Mesenchymal stem cell (in vitro differentiated cells and primary cell): ENCODE measurements around the gene NDUFB7.
A peak's percentile ranks its signal among the peaks of the same experiment; 100 is the strongest.

ENCODE experiments used
- DNase-seq: peaks from one replicate; pipeline ENCODE4 v3.0.0-alpha.2; 2013
- H2AFZ ChIP-seq: one replicate; pipeline ENCODE4 v1.6.1; 2013; ENCODE audit warnings: low read depth, mild to moderate bottlenecking, control low read depth, inconsistent platforms, low read length, moderate library complexity
- H2AK5ac ChIP-seq: 2 replicates; pipeline ENCODE4 v1.6.1; 2013; ENCODE audit warnings: low read length, moderate library complexity, mild to moderate bottlenecking, inconsistent platforms; ENCODE audit not compliant: severe bottlenecking
- H2BK120ac ChIP-seq: one replicate; pipeline ENCODE4 v1.6.1; 2013; ENCODE audit warnings: low read depth, mild to moderate bottlenecking, inconsistent platforms, low read length, moderate library complexity
- H2BK12ac ChIP-seq, 2 experiments: one replicate each; pipeline ENCODE4 v1.6.1; 2013; ENCODE audit warnings: inconsistent platforms in 2 of 2, low read length in 2 of 2, mild to moderate bottlenecking in 2 of 2, moderate library complexity in 2 of 2, control low read depth in 1 of 2
- H2BK15ac ChIP-seq: one replicate; pipeline ENCODE4 v1.6.1; 2013; ENCODE audit warnings: mild to moderate bottlenecking, low read depth, inconsistent platforms; ENCODE audit not compliant: poor library complexity, severe bottlenecking
- H2BK5ac ChIP-seq: 2 replicates; pipeline ENCODE4 v1.6.1; 2013; ENCODE audit warnings: low read depth, mild to moderate bottlenecking, low read length, control low read depth, inconsistent platforms; ENCODE audit not compliant: poor library complexity, severe bottlenecking
- H3K14ac ChIP-seq, 2 experiments: one replicate each; pipeline ENCODE4 v1.6.1; 2013; ENCODE audit warnings: inconsistent platforms in 2 of 2, low read length in 2 of 2, control low read depth in 1 of 2, mild to moderate bottlenecking in 1 of 2, moderate library complexity in 1 of 2
- H3K18ac ChIP-seq, 2 experiments: one replicate each; pipeline ENCODE4 v1.6.1; 2013; ENCODE audit warnings: inconsistent platforms in 2 of 2, low read length in 2 of 2, control low read depth in 1 of 2, low read depth in 1 of 2, mild to moderate bottlenecking in 1 of 2
- H3K23ac ChIP-seq, 2 experiments: one replicate each; pipeline ENCODE4 v1.6.1; 2013; ENCODE audit warnings: inconsistent platforms in 2 of 2, low read length in 2 of 2, mild to moderate bottlenecking in 2 of 2, moderate library complexity in 2 of 2, control low read depth in 1 of 2
- H3K27ac ChIP-seq: 2 replicates; pipeline ENCODE4 v1.5.1; 2013; ENCODE audit warnings: mild to moderate bottlenecking, moderate library complexity, low read length, control low read depth, inconsistent platforms; ENCODE audit not compliant: poor library complexity, severe bottlenecking
- H3K27me3 ChIP-seq, 2 experiments: 2 replicates each; pipeline versions ENCODE4 v1.6.1 to v1.7.0; 2013; ENCODE audit warnings: low read length in 2 of 2, mild to moderate bottlenecking in 2 of 2, moderate library complexity in 2 of 2, control low read depth in 1 of 2, inconsistent platforms in 1 of 2; ENCODE audit not compliant: control insufficient read depth in 1 of 2, insufficient read depth in 1 of 2
- H3K36me3 ChIP-seq, 2 experiments: 2 replicates each; pipeline versions ENCODE4 v1.6.1 to v1.7.0; 2013; ENCODE audit warnings: low read length in 2 of 2, control low read depth in 1 of 2, inconsistent platforms in 1 of 2, low read depth in 1 of 2, mild to moderate bottlenecking in 1 of 2; ENCODE audit not compliant: insufficient read depth in 2 of 2, control insufficient read depth in 1 of 2
- H3K4ac ChIP-seq, 2 experiments: one replicate each; pipeline ENCODE4 v1.6.1; 2013; ENCODE audit warnings: inconsistent platforms in 2 of 2, low read length in 2 of 2, mild to moderate bottlenecking in 2 of 2, moderate library complexity in 2 of 2, control low read depth in 1 of 2, low read depth in 1 of 2
- H3K4me1 ChIP-seq: 2 replicates; pipeline ENCODE4 v1.6.1; 2013; ENCODE audit warnings: low read depth, low read length, control low read depth; ENCODE audit not compliant: control insufficient read depth, insufficient read depth
- H3K4me2 ChIP-seq: 2 replicates; pipeline ENCODE4 v1.6.1; 2013; ENCODE audit warnings: low read length, mild to moderate bottlenecking, inconsistent platforms; ENCODE audit not compliant: poor library complexity, severe bottlenecking
- H3K4me3 ChIP-seq, 2 experiments: 2 replicates each; pipeline versions ENCODE4 v1.5.1 to v1.7.0; 2013; ENCODE audit warnings: low read length in 2 of 2, mild to moderate bottlenecking in 2 of 2, control low read depth in 1 of 2, low read depth in 1 of 2; ENCODE audit not compliant: insufficient read depth in 1 of 2
- H3K79me1 ChIP-seq: replicated peaks from 2 replicates; pipeline ENCODE4 v1.6.1; 2013; ENCODE audit warnings: mild to moderate bottlenecking, control low read depth, low read length, inconsistent platforms; ENCODE audit not compliant: poor library complexity, severe bottlenecking
- H3K9ac ChIP-seq: 2 replicates; pipeline ENCODE4 v1.7.0; 2013; ENCODE audit warnings: mild to moderate bottlenecking, low read length, moderate library complexity
- H3K9me3 ChIP-seq: 2 replicates; pipeline ENCODE4 v1.7.0; 2013; ENCODE audit warnings: mild to moderate bottlenecking, low read length; ENCODE audit not compliant: control insufficient read depth
- H4K8ac ChIP-seq: one replicate; pipeline ENCODE4 v1.6.1; 2013; ENCODE audit warnings: inconsistent platforms, mild to moderate bottlenecking, low read length, moderate library complexity
- H4K91ac ChIP-seq: one replicate; pipeline ENCODE4 v1.6.1; 2013; ENCODE audit warnings: mild to moderate bottlenecking, low read length, inconsistent platforms
- WGBS: methylation state at CpG from one replicate; pipeline ENCODE4 v1.1.7; 2013; ENCODE audit warnings: mixed read lengths; 5-methylcytosine and 5-hydroxymethylcytosine counted together

The NDUFB7 gene

DNA sequence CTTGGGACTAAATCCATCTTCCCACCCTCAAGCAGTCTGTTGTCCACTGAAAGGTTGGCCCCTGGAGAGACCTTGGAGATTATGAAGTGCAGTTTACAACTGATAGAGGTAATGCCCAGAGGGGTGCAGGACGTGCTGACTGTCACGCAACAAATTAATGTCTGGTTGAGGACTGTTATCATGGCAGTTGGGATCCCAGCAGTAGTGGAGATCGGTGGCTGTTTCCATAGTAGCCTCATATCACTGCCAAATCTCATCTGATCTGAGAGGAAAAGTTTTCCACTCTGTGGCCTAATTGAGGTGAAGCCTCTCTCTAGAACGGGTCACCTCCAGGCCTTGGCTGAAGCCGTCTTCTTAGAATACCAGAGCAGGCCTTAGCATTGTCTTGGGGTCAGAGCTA lies 38.4 kb downstream of the NDUFB7 start:
- Histone ChIP-seq H3K4ac (no peak overlapping the region), H2BK120ac (no peak overlapping the region), H4K8ac (no peak overlapping the region), H3K4me3 (no peak overlapping the region), H3K27ac (no peak overlapping the region), H3K4me2 (no peak overlapping the region), H2BK12ac (no peak overlapping the region), H2BK15ac (no peak overlapping the region), H3K36me3 (peaks cover 0 to 5% of the 10 kb centered on the region in 2 experiments), H3K79me1 (peaks cover 31% of the 10 kb centered on the region), H2AFZ (no peak overlapping the region), H2BK5ac (no peak overlapping the region), H3K9ac (no peak overlapping the region), H3K14ac (no peak overlapping the region), H2AK5ac (no peak overlapping the region), H3K4me1 (peaks cover 23% of the 10 kb centered on the region), H3K9me3 (no peaks in the 10 kb centered on the region), H4K91ac (no peak overlapping the region), H3K27me3 (no peaks in the 10 kb centered on the region), H3K23ac (no peak overlapping the region), H3K18ac (no peak overlapping the region)
- WGBS, result 94% methylated on average over 4 of the region's 5 CpGs
- no peak for DNase-seq

DNA sequence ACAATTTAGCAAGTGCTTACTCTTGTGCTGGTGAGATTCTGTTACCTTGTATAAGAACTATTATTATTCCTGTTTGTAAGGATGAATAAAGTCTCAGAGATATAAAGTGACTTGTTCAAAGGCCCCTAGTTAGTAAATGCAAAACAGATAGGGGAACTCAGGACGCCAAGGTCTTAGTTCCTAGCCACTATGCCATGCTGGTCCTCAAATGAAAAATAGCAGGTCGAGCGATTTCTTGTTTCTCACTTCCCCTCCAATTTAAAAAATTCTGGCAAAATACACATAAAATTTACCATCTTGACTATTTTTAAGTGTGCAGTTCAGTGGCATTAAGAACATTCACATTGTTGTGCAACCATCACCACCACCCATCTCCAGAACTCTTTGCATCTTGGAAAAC lies 41.4 kb downstream of the NDUFB7 start:
- no peak overlapping the region for H2BK120ac ChIP-seq
- H2AK5ac ChIP-seq, result no peak overlapping the region
- H3K23ac ChIP-seq, result no peak overlapping the region
- no peak overlapping the region for H3K4ac ChIP-seq
- no peak for DNase-seq
- H3K18ac ChIP-seq, result no peak overlapping the region
- H3K4me1 ChIP-seq, result peaks cover 18% of the 10 kb centered on the region
- H3K4me2 ChIP-seq, result peak overlapping the region; percentile 30
- H3K14ac ChIP-seq, result no peak overlapping the region
- no peaks in the 10 kb centered on the region for H3K9me3 ChIP-seq
- no peak overlapping the region for H2BK5ac ChIP-seq
- H3K36me3 ChIP-seq, result peaks cover 0 to 5% of the 10 kb centered on the region in 2 experiments
- H3K27ac ChIP-seq, result no peak overlapping the region
- peaks cover 20% of the 10 kb centered on the region for H3K79me1 ChIP-seq
- peak overlapping the region; percentile 92 for H3K9ac ChIP-seq
- H2AFZ ChIP-seq, result no peak overlapping the region
- H3K4me3 ChIP-seq, result peak overlapping the region in 1 of 2 experiments; percentile 96
- 83% methylated on average over 3 of the region's 3 CpGs for WGBS
- H2BK15ac ChIP-seq, result no peak overlapping the region
- H3K27me3 ChIP-seq, result no peaks in the 10 kb centered on the region
- no peak overlapping the region for H4K8ac ChIP-seq
- no peak overlapping the region for H2BK12ac ChIP-seq
- no peak overlapping the region for H4K91ac ChIP-seq

DNA sequence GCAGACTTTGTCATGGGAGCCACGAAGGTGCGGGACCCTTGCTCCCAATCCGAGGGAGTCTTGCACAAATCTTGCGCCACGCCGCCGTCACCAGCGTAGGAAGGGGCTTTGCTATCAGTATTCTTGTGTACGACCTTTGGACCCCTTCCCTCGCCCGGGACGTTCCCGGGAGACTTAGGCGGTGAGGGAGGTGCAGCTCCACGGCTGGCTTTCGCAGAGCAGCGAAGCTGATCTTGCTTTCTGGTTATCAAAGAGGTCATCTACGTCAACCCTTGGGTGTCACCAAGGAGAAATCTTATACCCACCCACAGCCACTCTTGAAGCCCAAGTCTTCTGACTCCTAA lies 41.9 kb downstream of the NDUFB7 start:
- Histone ChIP-seq H3K4me1 (peaks cover 18% of the 10 kb centered on the region), H3K23ac (peak overlapping the region in 1 of 2 experiments; percentile 66), H2BK120ac (peak overlapping the region; percentile 19), H2BK5ac (no peak overlapping the region), H4K8ac (peak overlapping the region; percentile 95), H3K4me2 (peak overlapping the region; percentile 98), H2BK15ac (no peak overlapping the region), H3K9ac (peak overlapping the region; percentile 92), H3K79me1 (peaks cover 20% of the 10 kb centered on the region), H2BK12ac (no peak overlapping the region), H4K91ac (peak overlapping the region; percentile 61), H3K27me3 (no peaks in the 10 kb centered on the region), H2AFZ (peak overlapping the region; percentile 55), H3K14ac (peak overlapping the region; percentile 57 to 95), H2AK5ac (no peak overlapping the region), H3K4ac (peak overlapping the region in 1 of 2 experiments; percentile 87), H3K18ac (peak overlapping the region; percentile 80 to 88), H3K36me3 (peaks cover 0 to 4% of the 10 kb centered on the region in 2 experiments), H3K4me3 (peak overlapping the region; percentile 84 to 96), H3K27ac (peak overlapping the region; percentile 93), H3K9me3 (no peaks in the 10 kb centered on the region)
- 1% methylated on average over 18 of the region's 18 CpGs for WGBS
- no peak for DNase-seq

DNA sequence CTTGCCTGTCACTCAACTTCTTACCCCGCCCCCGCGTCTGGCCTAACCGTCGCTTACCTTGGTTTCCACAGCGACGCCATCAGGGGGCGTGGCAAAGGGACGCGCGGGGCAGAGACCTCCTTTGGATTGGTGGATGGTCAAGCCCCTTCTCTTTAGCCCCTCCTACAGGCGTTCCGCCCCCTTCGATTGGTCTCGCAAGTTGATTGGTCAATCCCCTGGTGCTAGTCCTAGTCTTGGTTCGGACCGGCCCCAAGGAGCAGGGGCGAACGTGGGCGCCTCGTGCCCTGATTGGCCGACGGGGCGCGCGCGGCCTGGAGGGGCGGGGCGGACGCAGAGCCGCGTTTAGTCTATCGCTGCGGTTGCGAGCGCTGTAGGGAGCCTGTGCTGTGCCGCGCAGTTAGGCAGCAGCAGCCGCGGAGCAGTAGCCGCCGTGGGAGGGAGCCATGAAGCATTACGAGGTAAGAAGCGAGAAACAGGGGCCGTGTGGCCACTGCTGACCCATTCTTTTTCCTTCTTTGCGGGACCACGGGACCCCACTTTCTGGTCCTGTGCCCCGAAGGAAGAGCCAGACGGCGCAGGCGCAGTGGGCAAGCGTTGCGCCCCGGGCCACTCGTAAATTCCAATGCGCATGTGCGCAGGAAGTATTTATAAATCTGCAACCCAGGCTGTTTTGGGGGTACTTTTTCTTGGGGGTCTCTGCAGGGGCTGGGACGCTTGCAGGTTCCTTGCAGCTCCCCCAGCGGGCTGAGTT lies 42.4 kb downstream of the NDUFB7 start, which contains the start of gene TECR:
TECR (plus strand) TSS at position 341 of the 751 bp plus-strand sequence; CDS start at position 444, 103 bp downstream.
- Histone ChIP-seq H2BK120ac (peak within 1 kb of the TSS; percentile 19), H3K9me3 (no peaks in the 10 kb centered on the region), H3K27ac (peak within 1 kb of the TSS; percentile 93), H3K4me1 (peaks cover 18% of the 10 kb centered on the region), H3K18ac (peak within 1 kb of the TSS; percentile 88 to 98), H3K79me1 (peaks cover 15% of the 10 kb centered on the region), H3K27me3 (no peaks in the 10 kb centered on the region), H3K23ac (peak within 1 kb of the TSS; percentile 66 to 85), H3K36me3 (no peaks in the 10 kb centered on the region), H2BK5ac (no peak within 1 kb of the TSS), H4K91ac (peak within 1 kb of the TSS; percentile 87), H3K4me3 (peak within 1 kb of the TSS; percentile 84 to 96), H2BK15ac (peak within 1 kb of the TSS; percentile 83), H4K8ac (peak within 1 kb of the TSS; percentile 95), H3K9ac (peak within 1 kb of the TSS; percentile 92), H2AK5ac (no peak within 1 kb of the TSS), H3K14ac (peak within 1 kb of the TSS; percentile 57 to 95), H3K4ac (peak within 1 kb of the TSS in 1 of 2 experiments; percentile 88), H2AFZ (peak within 1 kb of the TSS; percentile 86), H2BK12ac (peak within 1 kb of the TSS; percentile 23 to 73), H3K4me2 (peak within 1 kb of the TSS; percentile 98)
- WGBS, result under 1% methylated on average over 59 of the region's 59 CpGs
- peak; percentile 100 for DNase-seq
